DMS79 treated with DMSO at 0.1 percent for 48 hours (cell line): Measurements from ENCODE around the gene NLRP3.
"Not testable (repeated sequence)": the region's sequence is repeated elsewhere in the genome, so short reads cannot be mapped to it uniquely, and the experiment has no call there.

Source experiments
- DNase-seq: peaks from one replicate; lab custom pipeline; 2025; lab: John Stamatoyannopoulos, UW

Gene NLRP3

GRCh38 chr1:247469141-247469535 is 53.2 kb downstream of the NLRP3 start:
- DNase-seq: no peak

DNA sequence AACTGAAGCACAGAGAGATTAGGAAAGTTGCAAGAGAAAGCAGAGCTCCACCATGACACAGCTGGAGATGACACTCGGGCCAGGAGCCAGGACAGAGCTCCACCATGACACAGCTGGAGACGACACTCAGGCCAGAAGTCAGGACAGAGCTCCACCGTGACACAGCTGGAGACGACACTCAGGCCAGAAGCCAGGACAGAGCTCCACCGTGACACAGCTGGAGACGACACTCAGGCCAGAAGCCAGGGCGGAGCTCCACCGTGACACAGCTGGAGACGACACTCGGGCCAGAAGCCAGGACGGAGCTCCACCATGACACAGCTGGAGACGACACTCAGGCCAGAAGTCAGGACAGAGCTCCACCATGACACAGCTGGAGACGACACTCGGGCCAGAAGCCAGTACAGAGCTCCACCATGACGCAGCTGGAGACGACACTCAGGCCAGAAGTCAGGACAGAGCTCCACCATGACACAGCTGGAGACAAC is 55.0 kb downstream of the NLRP3 start:
- not testable (repeated sequence) for DNase-seq

- no peak for DNase-seq
Measured at GRCh38 chr1:247471445-247472016, 55.6 kb downstream of the NLRP3 start.

GRCh38 chr1:247472035-247472434 is 56.1 kb downstream of the NLRP3 start:
- no peak for DNase-seq

DNA sequence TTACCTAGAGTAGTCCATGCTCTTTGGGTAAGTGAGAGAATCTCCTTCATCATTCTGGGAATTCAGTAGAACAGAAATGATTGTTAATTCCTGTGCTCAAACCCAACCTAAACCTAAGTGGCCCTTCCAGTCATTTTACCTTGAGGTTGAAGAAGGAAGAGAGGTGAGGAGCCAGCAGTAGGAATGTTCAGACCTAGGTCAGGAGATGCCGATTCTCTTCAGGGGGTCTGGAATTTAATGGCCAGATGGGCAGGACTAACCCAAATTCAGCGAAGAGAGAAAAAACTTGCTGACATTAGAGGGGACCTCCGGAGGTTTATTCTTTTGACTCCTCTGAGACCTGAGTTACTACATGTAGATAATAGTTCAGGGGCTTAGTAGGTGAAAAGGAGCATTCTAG is 58.4 kb downstream of the NLRP3 start:
- DNase-seq: no peak

DNA sequence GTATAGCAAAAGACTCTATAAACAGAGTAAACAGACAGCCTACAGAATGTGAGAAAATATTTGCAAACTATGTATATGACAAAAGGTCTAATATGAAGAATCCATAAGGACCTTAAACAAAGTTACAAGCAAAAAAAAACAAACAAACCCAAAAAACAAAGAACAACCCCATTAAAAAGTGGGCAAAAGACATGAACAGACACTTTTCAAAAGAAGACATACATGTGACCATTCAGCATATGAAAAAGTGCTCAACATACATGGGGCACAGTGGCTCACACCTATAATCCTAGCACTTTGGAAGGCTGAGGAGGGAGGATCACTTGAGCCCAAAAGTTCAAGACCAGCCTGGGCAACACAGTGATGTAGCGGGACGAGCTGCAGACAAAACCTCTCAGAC is 59.8 kb downstream of the NLRP3 start:
- DNase-seq: no peak

GRCh38 chr1:247476328-247477058 is 60.5 kb downstream of the NLRP3 start:
- DNase-seq: not testable (repeated sequence)

DNA sequence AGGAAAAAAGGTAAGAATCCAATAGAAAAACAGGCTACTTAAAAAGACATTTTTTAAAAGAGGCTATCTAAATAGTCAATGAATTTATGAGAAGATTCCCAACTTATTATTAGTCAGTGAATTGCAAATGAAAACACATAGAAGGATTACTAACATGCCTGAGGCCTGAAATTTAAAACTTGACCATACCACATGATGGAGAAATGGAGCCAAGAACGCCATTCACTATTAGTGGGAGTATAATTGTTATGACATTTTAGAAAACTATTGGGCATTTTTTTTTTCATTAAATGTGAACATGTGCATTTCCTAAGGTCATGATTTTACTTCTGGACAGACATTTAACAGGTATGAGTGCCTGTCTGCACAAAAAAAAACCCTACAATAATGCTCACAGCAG is 66.8 kb downstream of the NLRP3 start:
- no peak for DNase-seq

- DNase-seq: no peak
Measured at GRCh38 chr1:247487057-247487456, 71.1 kb downstream of the NLRP3 start.

DNA sequence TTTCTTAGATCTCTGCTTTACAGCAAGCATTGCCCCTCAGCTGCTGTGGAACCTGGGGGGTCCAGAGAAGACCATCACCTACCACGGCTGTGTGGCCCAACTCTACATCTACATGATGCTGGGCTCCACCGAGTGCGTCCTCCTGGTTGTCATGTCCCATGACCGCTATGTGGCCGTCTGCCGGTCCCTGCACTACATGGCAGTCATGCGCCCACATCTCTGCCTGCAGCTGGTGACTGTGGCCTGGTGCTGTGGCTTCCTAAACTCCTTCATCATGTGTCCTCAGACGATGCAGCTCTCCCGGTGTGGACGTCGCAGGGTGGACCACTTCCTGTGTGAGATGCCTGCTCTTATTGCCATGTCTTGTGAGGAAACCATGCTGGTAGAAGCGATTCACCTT is 75.4 kb downstream of the NLRP3 start:
- no peak for DNase-seq

DNA sequence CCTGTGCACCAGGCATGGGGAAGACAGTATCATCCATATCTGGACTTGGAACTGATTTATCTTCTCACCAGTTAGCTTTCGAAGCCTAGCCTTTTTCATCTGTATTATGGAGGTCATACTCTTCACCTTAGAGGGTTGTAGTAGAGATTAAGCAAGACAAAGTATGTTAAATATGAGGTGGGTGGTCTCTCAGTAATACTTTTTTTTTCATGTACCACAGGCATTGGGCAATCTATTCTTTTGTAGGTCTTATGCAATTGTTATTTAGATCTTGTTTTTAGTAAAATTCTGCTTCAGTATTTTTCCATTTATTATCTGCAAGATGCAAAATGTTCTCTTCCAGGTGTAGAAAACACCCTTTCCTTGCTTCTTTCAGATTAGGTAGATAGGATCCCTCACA is 77.1 kb downstream of the NLRP3 start:
- no peak for DNase-seq

- no peak for DNase-seq
Measured at GRCh38 chr1:247494767-247495166, 78.8 kb downstream of the NLRP3 start.

DNA sequence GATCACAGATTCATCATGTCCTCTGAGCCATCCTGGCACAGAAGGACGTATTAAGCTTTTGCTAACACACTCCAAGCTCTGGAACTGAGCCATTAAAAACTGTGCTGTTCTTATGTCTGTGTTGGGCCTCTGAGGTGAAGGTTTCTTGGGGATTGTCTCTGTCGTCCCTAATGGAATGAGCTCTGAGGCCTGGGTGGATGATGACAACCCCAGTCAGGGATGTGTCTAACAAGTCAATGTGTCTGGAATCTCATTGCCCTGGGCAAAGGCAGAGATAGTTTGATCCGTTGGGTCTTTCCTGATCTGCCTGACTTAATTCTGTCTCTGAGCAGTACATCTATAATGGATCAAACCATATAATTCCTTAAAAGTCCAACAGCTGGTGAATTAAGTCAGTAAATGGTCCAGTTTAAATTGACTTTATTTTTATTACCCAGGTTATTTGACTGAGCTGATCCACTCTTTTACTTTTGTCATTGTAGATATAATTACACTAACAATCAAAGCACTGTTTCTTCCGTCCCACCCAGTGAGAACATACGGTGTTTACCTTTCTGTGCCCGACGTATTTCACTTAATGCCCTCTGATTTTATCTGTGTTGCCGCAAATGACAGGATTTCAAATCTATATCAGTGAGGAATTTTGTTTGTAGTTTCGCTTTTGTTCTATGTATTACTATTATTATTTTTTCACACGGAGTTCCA is 80.8 kb downstream of the NLRP3 start:
- no peak for DNase-seq
